ENCODE data around the gene IFT25.

IFT25 gene

GRCh38 chr1:53968125-53968513, 22.6 kb upstream of the IFT25 start:
- Mint-ChIP-seq H3K36me3 (ENCODE audit: low read depth) (peaks cover 46% of the 10 kb centered on the region), H3K4me3 (no peak overlapping the region), H3K9me3 (no peaks in the 10 kb centered on the region), H3K4me1 (ENCODE audit: low read depth) (peaks cover 7% of the 10 kb centered on the region), H3K27ac (no peak overlapping the region), H3K27me3 (ENCODE audit: low read depth) (no peaks in the 10 kb centered on the region)
- DNase-seq (ENCODE audit: low spot score) = no peak

DNA sequence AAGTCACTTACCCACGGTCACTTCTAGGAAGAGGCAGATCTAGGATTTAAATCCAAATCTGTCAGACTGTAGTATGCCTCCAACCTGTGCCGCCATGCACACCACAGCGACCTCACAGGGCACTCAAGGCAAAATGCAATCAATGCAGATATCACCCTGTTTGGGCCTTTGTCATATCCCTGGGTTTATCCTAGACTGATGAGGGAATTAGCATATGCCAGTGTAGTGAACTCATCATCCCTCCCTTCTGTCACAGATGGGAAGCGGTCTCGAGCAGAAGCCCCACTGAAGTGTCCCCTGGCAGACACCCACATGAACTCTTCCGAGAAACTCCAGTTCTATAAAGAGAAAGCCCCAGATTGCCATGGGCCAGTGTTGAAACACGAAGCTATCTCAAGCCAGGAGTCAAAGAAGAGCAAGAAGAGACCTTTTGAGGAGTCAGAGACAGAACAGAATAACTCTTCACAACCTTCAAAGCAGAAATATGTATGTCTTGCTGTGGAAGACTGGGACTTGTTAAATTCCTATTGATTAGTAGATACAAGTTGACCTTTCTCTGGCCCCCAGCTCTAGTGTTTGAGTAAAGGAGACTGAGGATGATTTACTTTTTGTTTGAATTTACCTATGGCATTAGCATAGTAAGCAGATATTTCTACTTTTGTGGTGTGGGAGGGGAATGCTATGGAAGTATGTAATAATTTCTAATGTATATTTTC, 22.1 kb upstream of the IFT25 start:
- Mint-ChIP-seq H3K4me1 (ENCODE audit: low read depth) (peaks cover 7% of the 10 kb centered on the region), H3K27ac (no peak overlapping the region), H3K27me3 (ENCODE audit: low read depth) (no peaks in the 10 kb centered on the region), H3K36me3 (ENCODE audit: low read depth) (peaks cover 49% of the 10 kb centered on the region), H3K4me3 (no peak overlapping the region), H3K9me3 (no peaks in the 10 kb centered on the region)
- no peak for DNase-seq (ENCODE audit: low spot score)

- H3K36me3 Mint-ChIP-seq (ENCODE audit: low read depth) = peaks cover 52% of the 10 kb centered on the region
- no peaks in the 10 kb centered on the region for H3K27me3 Mint-ChIP-seq (ENCODE audit: low read depth)
- no peak for DNase-seq (ENCODE audit: low spot score)
- H3K4me1 Mint-ChIP-seq (ENCODE audit: low read depth) = peaks cover 7% of the 10 kb centered on the region
- H3K4me3 Mint-ChIP-seq = no peak overlapping the region
- no peaks in the 10 kb centered on the region for H3K9me3 Mint-ChIP-seq
- no peak overlapping the region for H3K27ac Mint-ChIP-seq
Observed at GRCh38 chr1:53966794-53967193, 21.3 kb upstream of the IFT25 start.

DNA sequence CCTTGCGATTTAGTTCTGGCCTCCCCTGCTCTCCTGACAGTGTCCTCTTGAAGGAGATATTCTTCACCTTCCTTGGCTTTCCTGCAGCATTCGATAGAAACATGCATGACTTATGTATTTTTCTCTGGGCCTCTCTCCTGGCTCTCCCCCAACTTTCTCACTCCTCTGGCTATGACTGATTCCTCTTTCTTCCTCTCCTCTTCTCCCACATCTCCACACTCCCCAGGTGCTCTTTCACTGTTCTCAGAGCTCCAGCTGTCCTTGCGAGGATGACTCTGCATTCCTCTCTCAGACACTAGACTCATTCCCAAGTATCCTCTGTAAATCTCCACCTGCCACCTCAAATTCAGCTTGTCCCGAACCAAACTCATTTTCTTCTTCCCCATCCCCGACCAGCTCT, 18.6 kb upstream of the IFT25 start:
- H3K9me3 Mint-ChIP-seq = no peaks in the 10 kb centered on the region
- H3K4me3 Mint-ChIP-seq = no peak overlapping the region
- H3K36me3 Mint-ChIP-seq (ENCODE audit: low read depth) = peaks cover 46% of the 10 kb centered on the region
- H3K27me3 Mint-ChIP-seq (ENCODE audit: low read depth) = no peaks in the 10 kb centered on the region
- peak overlapping the region; percentile 33 for H3K27ac Mint-ChIP-seq
- peaks cover 7% of the 10 kb centered on the region for H3K4me1 Mint-ChIP-seq (ENCODE audit: low read depth)
- no peak for DNase-seq (ENCODE audit: low spot score)

DNA sequence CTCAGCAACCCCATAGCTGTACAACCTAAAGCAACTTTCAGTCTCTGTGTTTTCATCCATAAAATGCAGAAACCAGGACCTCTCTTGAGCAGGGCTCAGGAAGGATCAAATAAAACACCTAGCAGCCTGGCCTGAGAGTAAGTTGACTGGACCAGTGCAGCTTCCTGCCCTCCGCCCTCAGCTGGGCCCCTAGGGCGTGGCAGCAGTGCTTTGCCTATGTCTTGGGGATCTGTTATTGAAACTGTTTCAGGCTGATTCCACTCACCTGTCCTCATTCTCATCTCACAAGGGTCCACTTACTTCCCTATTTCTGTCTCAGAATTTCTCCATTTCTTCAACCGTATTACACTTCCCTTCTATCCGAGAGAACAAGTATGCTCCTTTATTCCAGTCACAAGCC, 18.0 kb upstream of the IFT25 start:
- no peak overlapping the region for H3K27ac Mint-ChIP-seq
- no peaks in the 10 kb centered on the region for H3K9me3 Mint-ChIP-seq
- no peak for DNase-seq (ENCODE audit: low spot score)
- H3K4me1 Mint-ChIP-seq (ENCODE audit: low read depth) = peaks cover 7% of the 10 kb centered on the region
- peaks cover 43% of the 10 kb centered on the region for H3K36me3 Mint-ChIP-seq (ENCODE audit: low read depth)
- H3K27me3 Mint-ChIP-seq (ENCODE audit: low read depth) = no peaks in the 10 kb centered on the region
- no peak overlapping the region for H3K4me3 Mint-ChIP-seq

- Mint-ChIP-seq H3K4me1 (ENCODE audit: low read depth) (peaks cover 7% of the 10 kb centered on the region), H3K36me3 (ENCODE audit: low read depth) (peaks cover 40% of the 10 kb centered on the region), H3K4me3 (no peak overlapping the region), H3K27me3 (ENCODE audit: low read depth) (no peaks in the 10 kb centered on the region), H3K9me3 (no peaks in the 10 kb centered on the region), H3K27ac (no peak overlapping the region)
- no peak for DNase-seq (ENCODE audit: low spot score)
Observed at GRCh38 chr1:53962395-53962794, 16.9 kb upstream of the IFT25 start.

DNA sequence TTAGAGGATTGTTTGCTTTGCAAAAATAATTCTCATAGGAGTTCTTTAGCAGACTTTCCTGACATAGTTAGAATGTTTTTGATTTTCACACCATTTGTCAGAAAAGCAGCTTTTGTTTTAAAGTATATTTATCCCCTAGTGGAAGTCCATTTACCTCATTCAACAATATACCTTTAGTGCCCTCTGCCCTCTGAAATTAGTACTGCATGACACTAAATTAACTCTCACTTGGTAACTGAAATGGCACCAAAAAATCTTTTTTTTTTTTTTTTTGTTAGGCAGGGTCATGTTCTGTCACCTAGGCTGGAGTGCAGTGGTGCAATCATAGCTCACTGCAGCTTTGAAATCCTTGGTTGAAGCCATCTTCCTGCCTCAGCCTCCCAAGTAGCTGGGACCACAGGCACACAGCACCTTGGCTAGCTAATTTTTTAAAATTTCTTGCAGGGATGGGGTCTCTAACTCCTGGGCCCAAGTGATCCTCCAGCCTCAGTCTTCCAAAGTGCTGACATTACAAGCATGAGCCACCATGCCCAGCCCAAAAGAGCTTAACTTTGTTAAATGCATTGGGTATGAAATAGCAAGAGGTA, 14.3 kb upstream of the IFT25 start:
- Mint-ChIP-seq H3K36me3 (ENCODE audit: low read depth) (peaks cover 33% of the 10 kb centered on the region), H3K9me3 (no peaks in the 10 kb centered on the region), H3K4me1 (ENCODE audit: low read depth) (peaks cover 17% of the 10 kb centered on the region), H3K27me3 (ENCODE audit: low read depth) (no peaks in the 10 kb centered on the region), H3K27ac (no peak overlapping the region), H3K4me3 (no peak overlapping the region)
- no peak for DNase-seq (ENCODE audit: low spot score)

- H3K27me3 Mint-ChIP-seq (ENCODE audit: low read depth) = no peaks in the 10 kb centered on the region
- H3K9me3 Mint-ChIP-seq = no peaks in the 10 kb centered on the region
- peaks cover 25% of the 10 kb centered on the region for H3K36me3 Mint-ChIP-seq (ENCODE audit: low read depth)
- no peak overlapping the region for H3K4me3 Mint-ChIP-seq
- peaks cover 12% of the 10 kb centered on the region for H3K4me1 Mint-ChIP-seq (ENCODE audit: low read depth)
- peak overlapping the region; percentile 11 for H3K27ac Mint-ChIP-seq
- DNase-seq (ENCODE audit: low spot score) = no peak
Observed at GRCh38 chr1:53957194-53957818, 11.8 kb upstream of the IFT25 start.

DNA sequence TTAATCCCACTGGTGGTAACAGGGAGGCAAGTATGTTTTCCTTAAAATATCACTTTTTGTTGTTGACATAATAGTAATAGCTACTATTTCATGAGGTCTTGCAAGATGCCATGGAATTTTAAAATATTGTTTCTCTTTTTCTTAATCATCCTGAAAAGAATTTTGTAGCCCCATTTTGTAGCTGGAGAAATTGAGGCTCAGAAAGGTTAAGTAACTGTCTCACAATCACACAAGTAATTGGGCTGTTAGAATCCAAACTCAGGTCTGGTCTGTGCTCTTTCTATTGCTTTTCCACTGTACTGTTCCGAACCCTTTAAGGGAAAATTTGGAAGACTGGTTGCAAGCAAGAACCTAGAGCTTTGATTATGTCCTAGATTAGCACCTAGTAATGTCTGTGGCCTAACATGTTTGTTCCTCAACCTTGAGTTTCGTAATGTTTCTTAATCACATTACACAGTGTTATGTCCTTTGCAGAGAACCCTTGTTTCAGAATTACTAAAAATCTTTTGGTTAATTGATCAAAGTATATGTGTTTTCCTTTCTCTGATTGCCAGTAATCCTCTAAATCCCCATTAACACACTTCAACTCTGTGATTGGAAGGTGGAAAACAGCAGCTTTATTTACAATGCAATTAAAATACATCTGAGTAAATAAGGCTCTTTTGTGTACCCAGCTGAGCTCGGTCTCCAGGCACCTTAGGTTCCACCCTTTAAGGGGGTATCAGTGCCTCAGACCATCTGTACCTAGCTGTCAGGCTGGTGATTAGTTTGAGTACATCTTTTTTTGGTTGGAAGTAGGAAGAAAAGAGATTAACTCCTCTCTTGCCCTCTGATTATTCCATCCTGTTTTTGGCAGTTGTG, 11.0 kb upstream of the IFT25 start:
- Mint-ChIP-seq H3K27me3 (ENCODE audit: low read depth) (no peaks in the 10 kb centered on the region), H3K36me3 (ENCODE audit: low read depth) (peaks cover 22% of the 10 kb centered on the region)

DNA sequence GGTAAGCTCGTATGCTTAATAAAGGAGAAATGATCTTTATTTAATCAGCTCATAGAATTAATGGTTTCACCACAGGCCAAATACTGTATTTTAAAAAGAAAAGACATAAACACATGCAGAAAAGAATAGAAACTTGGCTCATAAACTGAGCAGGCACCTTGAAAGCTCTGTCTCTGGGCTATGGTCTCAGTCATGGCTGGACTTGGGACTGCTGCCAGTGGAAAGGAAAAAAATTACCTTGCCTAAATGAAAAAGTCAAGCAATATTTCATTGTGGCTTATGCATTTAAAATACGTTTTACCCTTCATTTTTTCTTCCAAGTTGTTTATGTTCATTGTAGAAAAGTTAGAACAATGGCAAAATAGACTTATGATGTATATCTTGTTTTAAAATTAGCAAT, 8.6 kb upstream of the IFT25 start:
- Mint-ChIP-seq H3K27me3 (ENCODE audit: low read depth) (no peaks in the 10 kb centered on the region), H3K36me3 (ENCODE audit: low read depth) (peaks cover 16% of the 10 kb centered on the region), H3K9me3 (no peaks in the 10 kb centered on the region), H3K4me1 (ENCODE audit: low read depth) (peaks cover 14% of the 10 kb centered on the region), H3K4me3 (no peak overlapping the region), H3K27ac (no peak overlapping the region)
- no peak for DNase-seq (ENCODE audit: low spot score)

More for the DNA sequence above, 11.0 kb upstream of the IFT25 start:
- Mint-ChIP-seq H3K27ac (peak overlapping the region; percentile 11), H3K9me3 (no peaks in the 10 kb centered on the region), H3K4me3 (no peak overlapping the region), H3K4me1 (ENCODE audit: low read depth) (peaks cover 12% of the 10 kb centered on the region)
- DNase-seq (ENCODE audit: low spot score) = no peak

- Mint-ChIP-seq H3K4me1 (ENCODE audit: low read depth) (peaks cover 23% of the 10 kb centered on the region), H3K27ac (no peak overlapping the region), H3K4me3 (no peak overlapping the region), H3K9me3 (no peaks in the 10 kb centered on the region), H3K27me3 (ENCODE audit: low read depth) (no peaks in the 10 kb centered on the region), H3K36me3 (ENCODE audit: low read depth) (peaks cover 10% of the 10 kb centered on the region)
- no peak for DNase-seq (ENCODE audit: low spot score)
Observed at GRCh38 chr1:53951697-53952096, 6.2 kb upstream of the IFT25 start.

DNA sequence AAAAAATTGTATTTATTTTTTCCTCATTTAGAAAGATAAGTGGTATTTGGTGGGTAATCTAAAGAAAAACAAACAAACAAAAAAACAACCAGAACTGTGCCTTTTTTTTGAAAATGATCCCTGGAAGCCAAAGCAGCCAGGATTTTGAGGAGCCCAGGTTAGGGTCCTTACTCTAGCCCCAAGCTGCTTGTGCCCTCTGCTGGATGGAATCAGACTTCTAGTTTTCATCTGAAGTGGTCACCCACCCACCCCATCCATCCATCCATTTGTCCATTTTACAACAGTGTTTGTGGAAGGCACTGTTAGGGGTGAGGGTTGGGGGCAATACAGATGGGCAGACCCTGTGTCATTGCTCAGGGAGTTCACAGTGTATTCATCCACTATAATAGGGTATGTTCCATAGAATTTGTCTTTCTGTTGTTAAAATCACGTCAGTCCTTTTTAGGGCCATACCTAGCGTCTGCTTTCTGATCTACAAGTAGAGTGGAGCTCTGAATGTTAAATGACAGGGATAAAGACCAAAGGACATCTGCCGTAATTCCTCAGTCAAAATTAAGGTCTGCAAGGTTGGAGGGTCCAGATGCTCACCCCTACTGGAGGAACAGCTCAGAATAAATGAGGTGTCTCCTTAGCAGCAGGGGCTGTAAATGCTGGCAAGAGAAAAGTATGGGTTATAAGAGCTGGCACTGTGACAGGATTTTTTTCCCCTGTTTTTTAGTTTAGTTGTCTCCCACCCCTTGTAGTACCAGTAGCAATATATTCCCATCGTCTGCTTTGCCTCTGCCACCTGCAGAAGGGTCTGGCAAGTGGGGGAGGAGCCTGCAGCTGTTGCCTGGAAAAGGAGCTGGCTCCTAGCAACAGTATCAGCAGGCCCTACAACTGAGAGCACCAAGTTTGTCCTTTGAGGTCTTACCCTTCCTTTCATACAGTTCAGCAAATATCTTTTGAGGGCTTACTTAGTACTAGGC, 3.8 kb upstream of the IFT25 start:
- H3K9me3 Mint-ChIP-seq = no peaks in the 10 kb centered on the region
- H3K27ac Mint-ChIP-seq = no peak overlapping the region
- no peak overlapping the region for H3K4me3 Mint-ChIP-seq
- H3K36me3 Mint-ChIP-seq (ENCODE audit: low read depth) = peaks cover 12% of the 10 kb centered on the region
- DNase-seq (ENCODE audit: low spot score) = no peak
- peaks cover 24% of the 10 kb centered on the region for H3K4me1 Mint-ChIP-seq (ENCODE audit: low read depth)
- no peaks in the 10 kb centered on the region for H3K27me3 Mint-ChIP-seq (ENCODE audit: low read depth)

DNA sequence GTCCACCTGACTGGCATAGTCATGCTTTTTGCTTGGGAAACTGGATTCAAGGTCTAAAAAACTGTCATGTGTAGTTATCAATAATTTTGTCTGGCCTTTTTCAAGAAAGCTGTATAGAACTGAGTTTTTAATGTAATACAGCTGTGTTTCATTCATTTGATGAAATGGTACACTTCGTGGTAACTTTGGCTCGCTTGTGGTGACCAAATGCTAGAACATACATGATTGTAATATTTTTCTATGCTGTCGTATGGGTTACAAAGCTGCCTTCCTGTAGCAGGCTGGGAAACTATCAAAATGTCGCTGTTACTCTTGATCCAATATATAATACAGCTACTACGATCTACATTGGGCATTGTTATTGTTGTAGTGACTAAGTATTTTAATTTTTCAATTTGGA, 2.8 kb upstream of the IFT25 start:
- Mint-ChIP-seq H3K27me3 (ENCODE audit: low read depth) (no peaks in the 10 kb centered on the region), H3K9me3 (no peaks in the 10 kb centered on the region), H3K27ac (no peak overlapping the region), H3K36me3 (ENCODE audit: low read depth) (peaks cover 15% of the 10 kb centered on the region), H3K4me3 (peak overlapping the region; percentile 11), H3K4me1 (ENCODE audit: low read depth) (peaks cover 33% of the 10 kb centered on the region)
- no peak for DNase-seq (ENCODE audit: low spot score)

All from T-helper 2 cell treated with Interferon-gamma antibody and Interleukin-4, amounts not matched to agents 5 μg/mL and 100 μg/mL, for 36 hours (primary cell).